Thoracic aorta endothelial cell (primary cell): ENCODE measurements around the gene FLII. TPM values are rescaled to one million over a fixed set of nuclear protein-coding genes. Genes with fewer than 3 reads are reported as not detected.

ENCODE experiments used
- total RNA-seq: library from RNA; depleted of rRNA; stranded (reverse); fragments of >200 nt; gene quantifications from 2 replicates; pipeline ENCODE4 v1.2.3, GENCODE V29; 2012

FLII gene
- 253 and 319 TPM in 2 replicates for total RNA-seq

GRCh38 chr17:18258356-18259038, at the start of gene FLII:
TSS of gene FLII (minus strand) at chr17:18258738. CDS start at chr17:18258690, 48 bp downstream.

GRCh38 chr17:18260332-18261145, 2.0 kb upstream of the FLII start, which contains the start of gene MIEF2:
TSS of gene MIEF2 (plus strand) at chr17:18260662. CDS start at chr17:18262721, 2,059 bp downstream.

GRCh38 chr17:18225121-18225641, 33.4 kb downstream of the FLII start, which contains the start of gene LLGL1:
TSS of gene LLGL1 (plus strand) at chr17:18225635. CDS start at chr17:18225683, 48 bp downstream.

Other genes starting within 250 kb of the FLII start
- gene ATPAF2, start 219.6 kb downstream of the FLII start, total RNA-seq: 20.1 and 23.1 TPM in 2 replicates
- 8.1 and 11.2 TPM in 2 replicates for gene GID4, start 219.3 kb downstream of the FLII start, total RNA-seq
- 36.6 and 47.3 TPM in 2 replicates for gene DRG2, start 170.8 kb downstream of the FLII start, total RNA-seq
- gene MYO15A, start 150.0 kb downstream of the FLII start, total RNA-seq: 0.22 and 0.27 TPM in 2 replicates
- 100 and 115 TPM in 2 replicates for gene ALKBH5, start 74.9 kb downstream of the FLII start, total RNA-seq
- gene LLGL1, start 33.1 kb downstream of the FLII start, total RNA-seq: 33.8 and 38.3 TPM in 2 replicates
- 7.8 and 8.0 TPM in 2 replicates for gene MIEF2, start 1.9 kb upstream of the FLII start, total RNA-seq
- gene TOP3A, start 56.3 kb upstream of the FLII start, total RNA-seq: 58.6 and 62.0 TPM in 2 replicates
- gene SMCR8, start 56.6 kb upstream of the FLII start, total RNA-seq: 20.6 and 25.0 TPM in 2 replicates
- 21.5 and 27.3 TPM in 2 replicates for gene SHMT1, start 104.8 kb upstream of the FLII start, total RNA-seq
- gene EVPLL, start 119.0 kb upstream of the FLII start, total RNA-seq: not detected in 2 replicates
- not detected in 2 replicates for gene LGALS9C, start 218.1 kb upstream of the FLII start, total RNA-seq